ENCODE measurements around the gene ITGA11. TPM values are rescaled to one million over a fixed set of nuclear protein-coding genes. Genes with fewer than 3 reads are reported as not detected.

ITGA11 gene
- total RNA-seq, 3 donors from 2014 or later, result 7.8 to 8.5 (median 7.9) TPM

GRCh38 chr15:68369931-68370767 is 61.8 kb downstream of the ITGA11 start:
- intact Hi-C loops (cut with DNase I; ENCODE audit: low total_unique reads), result loop anchor here (2.0 kb wide), 1 partner anchor 49 kb away; no protein-coding TSS in a partner anchor
- no peak for DNase-seq (ENCODE audit: low spot score in 2 of 2)
- Histone ChIP-seq H3K4me3 (no peak overlapping the region), H3K4me1 (peaks cover 0 to 13% of the 10 kb centered on the region in 2 donors), H3K36me3 (no peaks in the 10 kb centered on the region), H3K27ac (no peak overlapping the region), H3K9me3 (no peaks in the 10 kb centered on the region), H3K27me3 (no peaks in the 10 kb centered on the region)
- TF ChIP-seq POLR2A (IDR thresholded peaks at IDR 0.05) (no peak), POLR2AphosphoS5 (IDR thresholded peaks at IDR 0.05) (no peak)
- TF ChIP-seq, protein P1, sequence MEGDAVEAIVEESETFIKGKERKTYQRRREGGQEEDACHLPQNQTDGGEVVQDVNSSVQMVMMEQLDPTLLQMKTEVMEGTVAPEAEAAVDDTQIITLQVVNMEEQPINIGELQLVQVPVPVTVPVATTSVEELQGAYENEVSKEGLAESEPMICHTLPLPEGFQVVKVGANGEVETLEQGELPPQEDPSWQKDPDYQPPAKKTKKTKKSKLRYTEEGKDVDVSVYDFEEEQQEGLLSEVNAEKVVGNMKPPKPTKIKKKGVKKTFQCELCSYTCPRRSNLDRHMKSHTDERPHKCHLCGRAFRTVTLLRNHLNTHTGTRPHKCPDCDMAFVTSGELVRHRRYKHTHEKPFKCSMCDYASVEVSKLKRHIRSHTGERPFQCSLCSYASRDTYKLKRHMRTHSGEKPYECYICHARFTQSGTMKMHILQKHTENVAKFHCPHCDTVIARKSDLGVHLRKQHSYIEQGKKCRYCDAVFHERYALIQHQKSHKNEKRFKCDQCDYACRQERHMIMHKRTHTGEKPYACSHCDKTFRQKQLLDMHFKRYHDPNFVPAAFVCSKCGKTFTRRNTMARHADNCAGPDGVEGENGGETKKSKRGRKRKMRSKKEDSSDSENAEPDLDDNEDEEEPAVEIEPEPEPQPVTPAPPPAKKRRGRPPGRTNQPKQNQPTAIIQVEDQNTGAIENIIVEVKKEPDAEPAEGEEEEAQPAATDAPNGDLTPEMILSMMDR (IDR thresholded peaks at IDR 0.05), result no peak

DNA sequence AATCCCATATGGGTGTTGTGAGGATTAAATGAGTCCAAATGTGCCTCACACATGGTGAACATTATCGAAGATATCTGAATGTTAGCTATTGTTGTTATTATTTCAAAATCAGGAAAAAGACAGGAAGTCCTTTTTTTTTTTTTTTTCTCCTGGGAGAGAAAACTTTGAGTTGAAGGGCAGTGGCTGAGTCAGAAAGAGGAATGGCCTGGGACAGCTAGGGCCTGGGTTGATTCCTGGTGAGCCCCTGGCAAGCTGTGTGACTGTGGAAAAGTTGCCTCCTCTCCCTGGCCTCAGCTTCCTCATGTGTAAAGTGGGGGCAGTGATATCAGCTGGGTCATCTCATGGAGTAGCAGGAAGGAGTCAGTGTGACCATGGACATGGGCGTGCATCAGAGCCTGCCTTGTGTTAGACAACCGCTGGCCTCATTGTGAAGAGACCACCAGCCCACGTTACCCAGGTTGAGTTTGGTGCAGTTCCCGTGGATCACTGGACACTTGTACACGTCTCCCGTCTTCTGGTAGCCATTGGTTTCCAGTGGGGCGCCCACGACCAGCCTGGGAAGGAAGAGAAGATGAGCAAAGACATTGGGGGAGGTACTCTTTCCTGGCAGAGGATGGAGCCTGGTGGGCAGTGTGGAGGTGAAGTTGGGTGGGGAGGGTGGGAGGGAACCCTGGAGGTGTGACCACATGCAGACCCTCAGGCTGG is 63.1 kb downstream of the ITGA11 start:
- no peaks in the 10 kb centered on the region for H3K36me3 ChIP-seq
- peak overlapping the region in 1 of 2 donors; percentile 74 for H3K27ac ChIP-seq
- no peak for DNase-seq (ENCODE audit: low spot score in 2 of 2)
- H3K27me3 ChIP-seq, result no peaks in the 10 kb centered on the region
- H3K4me3 ChIP-seq, result no peak overlapping the region
- intact Hi-C loops (cut with DNase I; ENCODE audit: low total_unique reads), result loop anchor here (2.0 kb wide), 1 partner anchor 50 kb away; no protein-coding TSS in a partner anchor
- peaks cover 0 to 13% of the 10 kb centered on the region in 2 donors for H3K4me1 ChIP-seq
- no peaks in the 10 kb centered on the region for H3K9me3 ChIP-seq
- TF ChIP-seq, protein P1 (IDR thresholded peaks at IDR 0.05), result no peak
- TF ChIP-seq POLR2A (IDR thresholded peaks at IDR 0.05) (no peak), POLR2AphosphoS5 (IDR thresholded peaks at IDR 0.05) (no peak)

- H3K27ac ChIP-seq, result peak overlapping the region in 1 of 2 donors; percentile 74
- H3K27me3 ChIP-seq, result no peaks in the 10 kb centered on the region
- H3K4me3 ChIP-seq, result no peak overlapping the region
- intact Hi-C loops (cut with DNase I; ENCODE audit: low total_unique reads), result loop anchor here (2.0 kb wide), 1 partner anchor 51 kb away; no protein-coding TSS in a partner anchor
- H3K36me3 ChIP-seq, result no peaks in the 10 kb centered on the region
- no peak for TF ChIP-seq POLR2AphosphoS5 (IDR thresholded peaks at IDR 0.05)
- no peak for TF ChIP-seq POLR2A (IDR thresholded peaks at IDR 0.05)
- TF ChIP-seq, protein P1 (IDR thresholded peaks at IDR 0.05), result no peak
- no peaks in the 10 kb centered on the region for H3K9me3 ChIP-seq
- H3K4me1 ChIP-seq, result peaks cover 0 to 13% of the 10 kb centered on the region in 2 donors
- DNase-seq (ENCODE audit: low spot score in 2 of 2), result no peak
Observed at GRCh38 chr15:68367992-68368391, 64.0 kb downstream of the ITGA11 start.

GRCh38 chr15:68367226-68367625 is 64.7 kb downstream of the ITGA11 start:
- H3K4me1 ChIP-seq, result peaks cover 0 to 13% of the 10 kb centered on the region in 2 donors
- peak overlapping the region; percentile 12 to 91 for H3K27ac ChIP-seq
- no peak for TF ChIP-seq POLR2A (IDR thresholded peaks at IDR 0.05)
- TF ChIP-seq, protein P1 (IDR thresholded peaks at IDR 0.05), result no peak
- no peak for TF ChIP-seq POLR2AphosphoS5 (IDR thresholded peaks at IDR 0.05)
- no peak overlapping the region for H3K4me3 ChIP-seq
- H3K36me3 ChIP-seq, result no peaks in the 10 kb centered on the region
- H3K9me3 ChIP-seq, result no peaks in the 10 kb centered on the region
- DNase-seq (ENCODE audit: low spot score in 2 of 2), result no peak
- intact Hi-C loops (cut with DNase I; ENCODE audit: low total_unique reads), result no loop called here
- H3K27me3 ChIP-seq, result no peaks in the 10 kb centered on the region

Measured in breast epithelium (tissue), 4 donors.